GM12878 (cell line): ENCODE measurements around the gene MBNL3. TPM values are rescaled to one million over a fixed set of nuclear protein-coding genes. Genes with fewer than 3 reads are reported as not detected.

Source experiments
- ATAC-seq: fragments of 200-7000 bp; cut with Tn5 transposase; 3 replicates; pipeline ENCODE4 v1.9.1; 2020; ENCODE audit warnings: mild to moderate bottlenecking, moderate library complexity
- BruUV-seq: library from RNA; stranded (reverse); fragments of 400-500 nt; replicated peaks from 2 replicates; lab custom pipeline; 2021; lab: Mats Ljungman, UMichigan
- CTCF ChIA-PET: fragments of 300-600 bp; sonication (Branson Sonifier 250); formaldehyde crosslinking; extraction: SDS; loops from one replicate; lab custom pipeline; 2021; ENCODE audit warnings: inconsistent platforms; lab: Yijun Ruan, JAX
- POLR2A ChIA-PET: fragments of 350-600 bp; formaldehyde crosslinking; extraction: SDS; loops from one replicate; lab custom pipeline; 2021; ENCODE audit warnings: inconsistent platforms; lab: Charles Lee
- RAD21 ChIA-PET: fragments of 300-600 bp; sonication (Branson Sonifier 250); formaldehyde crosslinking; loops from one replicate; lab custom pipeline; 2023; ENCODE audit warnings: antibody characterized with exemption; ENCODE audit not compliant: unreplicated experiment; lab: Charles Lee
- SMC1A ChIA-PET: fragments of 300-600 bp; sonication (Branson Sonifier 250); formaldehyde crosslinking; loops from one replicate; lab custom pipeline; 2023; ENCODE audit not compliant: unreplicated experiment, uncharacterized antibody; lab: Charles Lee
- DNase-seq: peaks from one replicate; pipeline ENCODE4 v3.0.0-alpha.2; 2011; ENCODE audit warnings: low read depth, low spot score
- FAIRE-seq: peaks from 3 replicates; lab custom pipeline; 2011; peaks lifted over from hg19 to GRCh38; lab: Jason Lieb, UNC
- H2AFZ ChIP-seq: 2 replicates; pipeline ENCODE4 v1.6.0; 2011; ENCODE audit warnings: low read depth, low read length, control low read depth; ENCODE audit not compliant: control insufficient read depth
- H3K27ac ChIP-seq: 2 replicates; pipeline ENCODE4 v1.5.1; 2011; ENCODE audit warnings: control low read depth; ENCODE audit not compliant: control insufficient read depth, insufficient read depth
- H3K27me3 ChIP-seq, 2 experiments: replicated peaks in 1 of 2; 2 replicates each; pipeline versions ENCODE4 v1.6.0 to v1.6.1; 2011; ENCODE audit warnings: low read length in 1 of 2; ENCODE audit not compliant: control insufficient read depth in 2 of 2, insufficient read depth in 2 of 2
- H3K36me3 ChIP-seq, 2 experiments: 2 replicates each; pipeline ENCODE4 v1.5.1; 2011; ENCODE audit warnings: low read length in 1 of 2; ENCODE audit not compliant: control insufficient read depth in 2 of 2, insufficient read depth in 2 of 2
- H3K4me1 ChIP-seq: 2 replicates; pipeline ENCODE4 v1.6.1; 2011; ENCODE audit warnings: mild to moderate bottlenecking, low read length, moderate library complexity, mixed read lengths; ENCODE audit not compliant: control insufficient read depth, insufficient read depth
- H3K4me2 ChIP-seq: 2 replicates; pipeline ENCODE4 v1.6.0; 2011; ENCODE audit warnings: control low read depth; ENCODE audit not compliant: control insufficient read depth, insufficient read depth
- H3K4me3 ChIP-seq: fragments of 200-600 bp; sonication (generic); 2 replicates; pipeline ENCODE4 v1.5.1; 2016
- H3K79me2 ChIP-seq: 2 replicates; pipeline ENCODE4 v1.6.0; 2011; ENCODE audit warnings: low read length; ENCODE audit not compliant: control insufficient read depth, insufficient read depth
- H3K9ac ChIP-seq: 2 replicates; pipeline ENCODE4 v1.8.0; 2011; ENCODE audit warnings: low read length, control low read depth, mixed read lengths; ENCODE audit not compliant: control insufficient read depth, insufficient read depth
- H3K9me3 ChIP-seq: replicated peaks from 3 replicates; pipeline ENCODE4 v1.5.1; 2011; ENCODE audit warnings: mild to moderate bottlenecking, low read length; ENCODE audit not compliant: control insufficient read depth, insufficient read depth
- H4K20me1 ChIP-seq: 2 replicates; pipeline ENCODE4 v1.6.0; 2011; ENCODE audit not compliant: control insufficient read depth, insufficient read depth
- ATF7 ChIP-seq: fragments of 450-650 bp; IDR thresholded peaks from 2 replicates; pipeline ENCODE4 v1.6.1; 2016; ENCODE audit warnings: low read depth, mild to moderate bottlenecking
- BRCA1 ChIP-seq: IDR thresholded peaks from 2 replicates; pipeline ENCODE4 v1.6.1; 2011; ENCODE audit warnings: low read depth, low read length, improper control_type of control experiment
- CHD1 ChIP-seq: IDR thresholded peaks from 2 replicates; pipeline ENCODE4 v1.6.1; 2012; ENCODE audit warnings: low read depth, low read length, improper control_type of control experiment
- EP300 ChIP-seq, 2 experiments: fragments of 150-350 bp in 1 of 2; IDR thresholded peaks; 2 replicates each; pipeline ENCODE4 v1.6.1; 2011 to 2012; ENCODE audit warnings: low read depth in 2 of 2, low read length in 2 of 2, borderline replicate concordance in 1 of 2, improper control_type of control experiment in 1 of 2, inconsistent platforms in 1 of 2; ENCODE audit not compliant: control insufficient read depth in 1 of 2
- ETV6 ChIP-seq, 2 experiments: fragments of 450-650 bp in 1 of 2; IDR thresholded peaks in 1 of 2; conservative IDR thresholded peaks in 1 of 2; 2 replicates each; pipeline ENCODE4 v1.6.1; 2014; ENCODE audit warnings: antibody characterized with exemption in 1 of 2, borderline replicate concordance in 1 of 2, low read depth in 1 of 2, mild to moderate bottlenecking in 1 of 2, moderate library complexity in 1 of 2
- HDAC6 ChIP-seq: fragments of 200-600 bp; sonication (generic); IDR thresholded peaks from one replicate; pipeline ENCODE4 v1.8.0; 2017; ENCODE audit warnings: antibody characterized with exemption; ENCODE audit not compliant: unreplicated experiment
- IRF4 ChIP-seq: IDR thresholded peaks from 2 replicates; pipeline ENCODE4 v1.6.1; 2011; ENCODE audit warnings: low read depth, low read length
- JUNB ChIP-seq: IDR thresholded peaks from 2 replicates; pipeline ENCODE4 v1.6.1; 2016; ENCODE audit warnings: antibody characterized with exemption, mild to moderate bottlenecking
- LARP7 ChIP-seq: fragments of 450-650 bp; IDR thresholded peaks from 2 replicates; pipeline ENCODE4 v1.6.1; 2017; ENCODE audit warnings: mild to moderate bottlenecking
- MTA2 ChIP-seq: fragments of 450-650 bp; IDR thresholded peaks from 2 replicates; pipeline ENCODE4 v1.6.1; 2016; ENCODE audit warnings: low read depth, mild to moderate bottlenecking, moderate library complexity
- NFIC ChIP-seq: IDR thresholded peaks from 2 replicates; pipeline ENCODE4 v1.6.1; 2012; ENCODE audit warnings: low read depth, mild to moderate bottlenecking, inconsistent platforms, low read length, moderate library complexity
- NFYA ChIP-seq: IDR thresholded peaks from 2 replicates; pipeline ENCODE4 v1.6.1; 2011; ENCODE audit warnings: low read depth, mild to moderate bottlenecking, low read length, improper control_type of control experiment, borderline replicate concordance
- PBX3 ChIP-seq: IDR thresholded peaks from 2 replicates; pipeline ENCODE4 v1.6.1; 2011; ENCODE audit warnings: mild to moderate bottlenecking, low read depth, low read length, moderate library complexity; ENCODE audit not compliant: insufficient replicate concordance
- RBBP5 ChIP-seq: fragments of 200-600 bp; sonication (generic); conservative IDR thresholded peaks from 2 replicates; pipeline ENCODE4 v1.6.1; 2016
- RFX5 ChIP-seq: IDR thresholded peaks from 2 replicates; pipeline ENCODE4 v1.6.1; 2011; ENCODE audit warnings: low read depth, low read length, improper control_type of control experiment
- RUNX3 ChIP-seq: IDR thresholded peaks from 2 replicates; pipeline ENCODE4 v1.6.1; 2012; ENCODE audit warnings: low read length, inconsistent platforms
- SPI1 ChIP-seq: IDR thresholded peaks from 2 replicates; pipeline ENCODE4 v1.6.1; 2011; ENCODE audit warnings: low read depth, mild to moderate bottlenecking, low read length, moderate library complexity, borderline replicate concordance; ENCODE audit not compliant: insufficient read depth
- YBX1 ChIP-seq: fragments of 450-650 bp; IDR thresholded peaks from 2 replicates; pipeline ENCODE4 v1.6.1; 2016; ENCODE audit warnings: antibody characterized with exemption
- YY1 ChIP-seq: IDR thresholded peaks from 2 replicates; pipeline ENCODE4 v1.6.1; 2011; ENCODE audit warnings: low read depth, mild to moderate bottlenecking, low read length
- ZBED1 ChIP-seq: IDR thresholded peaks from 2 replicates; pipeline ENCODE4 v1.6.1; 2016; ENCODE audit warnings: borderline replicate concordance
- ZNF622 ChIP-seq: fragments of 450-650 bp; IDR thresholded peaks from 2 replicates; pipeline ENCODE4 v1.6.1; 2017; ENCODE audit warnings: mild to moderate bottlenecking, inconsistent platforms
- WGBS: methylation state at CpG from one replicate; pipeline ENCODE4 v1.1.6; 2016; ENCODE audit warnings: low lambda C conversion rate; ENCODE audit not compliant: insufficient replicate concordance, insufficient coverage; ENCODE audit errors: missing lambda C conversion rate; 5-methylcytosine and 5-hydroxymethylcytosine counted together
- in situ Hi-C: fragments of 300-500 bp; cut with MboI; formaldehyde crosslinking; loops from 9 replicates; pipeline ENCODE4 v1.14.3; 2018; ENCODE audit warnings: mixed read lengths
- intact Hi-C: fragments of 100-400 bp; cut with micrococcal nuclease; formaldehyde crosslinking; loops from one replicate; pipeline ENCODE4 v1.14.2; 2022; ENCODE audit not compliant: unreplicated experiment
- polyA plus RNA-seq, 11 experiments: library from polyadenylated mRNA; depleted of rRNA in 4 of 11; unstranded in 6 of 11; stranded (reverse) in 5 of 11; fragments of >200 nt; fragmentation: Nextera tagmentation in 4 of 11; fragmentation: Illumina TruSeq in 1 of 11; extraction: Ambion mirVana in 4 of 11; extraction: Trizol in 1 of 11; gene quantifications; 1 replicate in 1 of 11; 2 replicates in 10 of 11; pipeline versions ENCODE4 v1.2.1 to v1.2.3, GENCODE V29; 2011 to 2016; ENCODE audit warnings: inconsistent platforms in 2 of 11, missing spikeins in 2 of 11, low read depth in 1 of 11
- total RNA-seq, 4 experiments: library from RNA; depleted of rRNA in 3 of 4; stranded (reverse); fragments of >200 nt in 3 of 4; fragmentation: Illumina TruSeq in 1 of 4; extraction: Trizol in 1 of 4; gene quantifications; 2 replicates each; pipeline versions ENCODE4 v1.2.1 to v1.2.3, GENCODE V29; 2013 to 2021
- TF ChIP-seq, protein P1 (sequence below): fragments of 450-650 bp; formaldehyde crosslinking; IDR thresholded peaks from 2 replicates; pipeline ENCODE4 v1.4.0; 2022; ENCODE audit warnings: mild to moderate bottlenecking, moderate library complexity

The MBNL3 gene
- total and polyA plus RNA-seq, 10 of the 15 experiments (the other 5 are each of a cell fraction or from before 2014, with no cell fraction given): 3.4 to 33.1 (median 12.6) TPM

GRCh38 chrX:132425744-132426318, 63.0 kb downstream of the MBNL3 start:
- no TSS peak for BruUV-seq
- ChIA-PET SMC1A (interaction anchor here (1.1 kb wide), 1 partner anchor 13 kb away, joined by 3 read pairs; no protein-coding TSS in a partner anchor), POLR2A (interaction anchor here (1.0 kb wide), 1 partner anchor 14 kb away, joined by 3 read pairs; no protein-coding TSS in a partner anchor), CTCF (interaction anchor here (1.0 kb wide), 1 partner anchor 66 kb away, joined by 3 read pairs; no protein-coding TSS in a partner anchor), RAD21 (interaction anchor here (1.1 to 1.3 kb wide), 3 partner anchors 17 to 134 kb away, joined by 3 to 5 read pairs (median 3); no protein-coding TSS in a partner anchor)
- 31% methylated on average over 3 of the region's 3 CpGs for WGBS
- H3K9ac ChIP-seq: no peak overlapping the region
- no peaks in the 10 kb centered on the region for H3K27me3 ChIP-seq
- FAIRE-seq (peak; percentile 35), ATAC-seq (peak; percentile 78), DNase-seq (no peak)
- in situ Hi-C loops: no loop called here
- H3K79me2 ChIP-seq: no peaks in the 10 kb centered on the region
- H3K27ac ChIP-seq: no peak overlapping the region
- no peak overlapping the region for H3K4me3 ChIP-seq
- no peaks in the 10 kb centered on the region; the same call in 1 of the 2 replicates for H3K4me1 ChIP-seq
- peak overlapping the region; percentile 12; the same call in 1 of the 2 replicates for H3K4me2 ChIP-seq
- intact Hi-C loops: no loop called here
- no peaks in the 10 kb centered on the region for H3K36me3 ChIP-seq
- no peak overlapping the region for H2AFZ ChIP-seq
- no peaks in the 10 kb centered on the region for H4K20me1 ChIP-seq
- H3K9me3 ChIP-seq: no peaks in the 10 kb centered on the region
- TF ChIP-seq SPI1 (no peak), YBX1 (no peak), JUNB (peak; percentile 46), NFIC (0 out of 2 replicates have a peak, but pooled peaks have one; percentile 36), PBX3 (no peak), YY1 (no peak), LARP7 (no peak), ZNF622 (no peak), ATF7 (no peak), HDAC6 (no peak), ZBED1 (no peak), MTA2 (peak; percentile 23; the same call in 1 of the 2 replicates), EP300 (IDR thresholded peaks at IDR 0.05; ENCODE audit: borderline replicate concordance in 1 of 2, control insufficient read depth in 1 of 2, low read depth in 2 of 2, low read length in 2 of 2) (no peak), BRCA1 (no peak), NFYA (no peak), ETV6 (conservative IDR thresholded peaks at IDR 0.05 in 1 of 2, IDR thresholded peaks at IDR 0.05 in 1 of 2; ENCODE audit: borderline replicate concordance in 1 of 2, low read depth in 1 of 2) (no peak), CHD1 (no peak), RUNX3 (peak; percentile 39; the same call in 1 of the 2 replicates), RFX5 (no peak), IRF4 (0 out of 2 replicates have a peak, but pooled peaks have one; percentile 24), RBBP5 (no peak)
- TF ChIP-seq, protein P1, sequence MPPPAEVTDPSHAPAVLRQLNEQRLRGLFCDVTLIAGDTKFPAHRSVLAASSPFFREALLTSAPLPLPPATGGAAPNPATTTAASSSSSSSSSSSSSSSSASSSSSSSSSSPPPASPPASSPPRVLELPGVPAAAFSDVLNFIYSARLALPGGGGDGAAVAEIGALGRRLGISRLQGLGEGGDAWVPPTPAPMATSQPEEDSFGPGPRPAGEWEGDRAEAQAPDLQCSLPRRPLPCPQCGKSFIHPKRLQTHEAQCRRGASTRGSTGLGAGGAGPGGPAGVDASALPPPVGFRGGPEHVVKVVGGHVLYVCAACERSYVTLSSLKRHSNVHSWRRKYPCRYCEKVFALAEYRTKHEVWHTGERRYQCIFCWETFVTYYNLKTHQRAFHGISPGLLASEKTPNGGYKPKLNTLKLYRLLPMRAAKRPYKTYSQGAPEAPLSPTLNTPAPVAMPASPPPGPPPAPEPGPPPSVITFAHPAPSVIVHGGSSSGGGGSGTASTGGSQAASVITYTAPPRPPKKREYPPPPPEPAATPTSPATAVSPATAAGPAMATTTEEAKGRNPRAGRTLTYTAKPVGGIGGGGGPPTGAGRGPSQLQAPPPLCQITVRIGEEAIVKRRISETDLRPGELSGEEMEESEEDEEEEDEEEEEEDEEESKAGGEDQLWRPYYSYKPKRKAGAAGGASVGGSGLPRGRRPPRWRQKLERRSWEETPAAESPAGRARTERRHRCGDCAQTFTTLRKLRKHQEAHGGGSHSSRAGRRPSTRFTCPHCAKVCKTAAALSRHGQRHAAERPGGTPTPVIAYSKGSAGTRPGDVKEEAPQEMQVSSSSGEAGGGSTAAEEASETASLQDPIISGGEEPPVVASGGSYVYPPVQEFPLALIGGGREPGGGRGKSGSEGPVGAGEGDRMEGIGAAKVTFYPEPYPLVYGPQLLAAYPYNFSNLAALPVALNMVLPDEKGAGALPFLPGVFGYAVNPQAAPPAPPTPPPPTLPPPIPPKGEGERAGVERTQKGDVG (CRISPR knock-in tag): no peak
